Measurements from ENCODE around the gene ASAP2. TPM values are rescaled to one million over a fixed set of nuclear protein-coding genes. Genes with fewer than 3 reads are reported as not detected.
A peak's percentile ranks its signal among the peaks of the same experiment; 100 is the strongest.

ASAP2 gene
- total and polyA plus RNA-seq, 8 donors, result 21.1 to 41.8 (median 35.1) TPM

- peaks cover 0 to 2% of the 10 kb centered on the region in 2 donors for H3K4me1 ChIP-seq
- no peak for ATAC-seq
- no peaks in the 10 kb centered on the region for H3K9me3 ChIP-seq
- intact Hi-C loops (cut with DNase I), result no loop called here
- no peak for TF ChIP-seq CTCF (IDR thresholded peaks at IDR 0.05)
- H3K4me3 ChIP-seq, result no peak overlapping the region
- no peaks in the 10 kb centered on the region for H3K36me3 ChIP-seq
- no peak for DNase-seq
- no peak overlapping the region for H3K27ac ChIP-seq
- peaks cover 0 to 4% of the 10 kb centered on the region in 2 donors for H3K27me3 ChIP-seq
These were observed 6.0 kb upstream of the ASAP2 start for GRCh38 chr2:9200633-9201015.

GRCh38 chr2:9201185-9201891 lies 5.3 kb upstream of the ASAP2 start:
- intact Hi-C loops (cut with DNase I), result no loop called here
- ATAC-seq, result peak; percentile 44

GRCh38 chr2:9203006-9203405 lies 3.6 kb upstream of the ASAP2 start:
- TF ChIP-seq CTCF (IDR thresholded peaks at IDR 0.05), result no peak
- intact Hi-C loops (cut with DNase I), result no loop called here

More at GRCh38 chr2:9201185-9201891, 5.3 kb upstream of the ASAP2 start:
- Histone ChIP-seq H3K27me3 (peaks cover 0 to 11% of the 10 kb centered on the region in 2 donors), H3K4me3 (no peak overlapping the region), H3K36me3 (no peaks in the 10 kb centered on the region), H3K4me1 (peaks cover 0 to 8% of the 10 kb centered on the region in 2 donors), H3K27ac (peak overlapping the region in 1 of 2 donors; percentile 11), H3K9me3 (no peaks in the 10 kb centered on the region)
- DNase-seq, result no peak
- TF ChIP-seq CTCF (IDR thresholded peaks at IDR 0.05), result no peak

GRCh38 chr2:9203876-9204275 lies 2.7 kb upstream of the ASAP2 start:
- Histone ChIP-seq H3K27ac (no peak overlapping the region), H3K4me3 (no peak overlapping the region), H3K36me3 (no peaks in the 10 kb centered on the region), H3K4me1 (peaks cover 3 to 26% of the 10 kb centered on the region in 2 donors), H3K9me3 (no peaks in the 10 kb centered on the region), H3K27me3 (peaks cover 0 to 32% of the 10 kb centered on the region in 2 donors)
- TF ChIP-seq CTCF (IDR thresholded peaks at IDR 0.05), result no peak
- ATAC-seq (no peak), DNase-seq (no peak)
- intact Hi-C loops (cut with DNase I), result no loop called here

More at GRCh38 chr2:9203006-9203405, 3.6 kb upstream of the ASAP2 start:
- H3K27ac ChIP-seq, result no peak overlapping the region
- no peaks in the 10 kb centered on the region for H3K9me3 ChIP-seq
- peaks cover 0 to 19% of the 10 kb centered on the region in 2 donors for H3K4me1 ChIP-seq
- no peak overlapping the region for H3K4me3 ChIP-seq
- DNase-seq (no peak), ATAC-seq (no peak)
- peaks cover 0 to 23% of the 10 kb centered on the region in 2 donors for H3K27me3 ChIP-seq
- no peaks in the 10 kb centered on the region for H3K36me3 ChIP-seq

- intact Hi-C loops (cut with DNase I), result loop anchor here in 1 of 2 donors (5.0 kb wide), 1 partner anchor 127 kb away; no protein-coding TSS in a partner anchor
- Histone ChIP-seq H3K27ac (no peak overlapping the region), H3K4me3 (no peak overlapping the region), H3K27me3 (peaks cover 0 to 39% of the 10 kb centered on the region in 2 donors), H3K4me1 (peaks cover 3 to 33% of the 10 kb centered on the region in 2 donors), H3K36me3 (no peaks in the 10 kb centered on the region), H3K9me3 (no peaks in the 10 kb centered on the region)
- DNase-seq (no peak), ATAC-seq (no peak)
- no peak for TF ChIP-seq CTCF (IDR thresholded peaks at IDR 0.05)
These were observed 1.7 kb upstream of the ASAP2 start for GRCh38 chr2:9204939-9205338.

Measured in left lung (tissue), 10 donors.